ENCODE results near the gene ATL3.
"Not testable (repeated sequence)": the region's sequence is repeated elsewhere in the genome, so short reads cannot be mapped to it uniquely, and the experiment has no call there.

The ATL3 gene

GRCh38 chr11:63660972-63661371 is 10.2 kb downstream of the ATL3 start:
- DNase-seq (ENCODE audit: low spot score): no peak
- TF ChIP-seq CTCF (IDR thresholded peaks at IDR 0.05; ENCODE audit: borderline replicate concordance, control extremely low read depth, extremely low read depth, insufficient read depth, missing control alignments): no peak
- in situ Hi-C loops (cut with MboI; ENCODE audit: low sequenced_read_pairs, unreplicated experiment): no loop called here

DNA sequence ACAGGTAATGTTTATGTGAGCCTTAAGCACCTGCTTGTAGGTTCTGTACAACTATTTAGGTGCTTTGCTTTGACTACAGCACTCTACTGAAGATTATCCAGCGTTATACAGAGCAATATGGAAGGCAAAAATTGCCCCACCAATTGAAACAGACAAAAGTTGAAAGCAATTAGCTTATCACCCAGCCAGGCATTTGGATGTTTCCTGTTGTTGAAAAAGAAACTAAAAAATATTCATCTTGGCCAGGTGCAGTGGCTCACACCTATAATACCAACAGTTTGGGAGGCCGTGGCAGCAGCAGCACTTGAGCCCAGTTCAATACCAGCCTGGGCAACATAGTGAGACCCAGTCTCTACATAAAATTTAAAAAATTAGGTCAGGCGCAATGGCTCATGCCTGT is 18.5 kb downstream of the ATL3 start:
- in situ Hi-C loops (cut with MboI; ENCODE audit: low sequenced_read_pairs, unreplicated experiment): no loop called here

GRCh38 chr11:63643205-63643604 is 28.0 kb downstream of the ATL3 start:
- in situ Hi-C loops (cut with MboI; ENCODE audit: low sequenced_read_pairs, unreplicated experiment): no loop called here
- no peak for TF ChIP-seq CTCF (IDR thresholded peaks at IDR 0.05; ENCODE audit: borderline replicate concordance, control extremely low read depth, extremely low read depth, insufficient read depth, missing control alignments)

More for the DNA sequence above, 18.5 kb downstream of the ATL3 start:
- DNase-seq (ENCODE audit: low spot score): no peak
- TF ChIP-seq CTCF (IDR thresholded peaks at IDR 0.05; ENCODE audit: borderline replicate concordance, control extremely low read depth, extremely low read depth, insufficient read depth, missing control alignments): no peak

DNA sequence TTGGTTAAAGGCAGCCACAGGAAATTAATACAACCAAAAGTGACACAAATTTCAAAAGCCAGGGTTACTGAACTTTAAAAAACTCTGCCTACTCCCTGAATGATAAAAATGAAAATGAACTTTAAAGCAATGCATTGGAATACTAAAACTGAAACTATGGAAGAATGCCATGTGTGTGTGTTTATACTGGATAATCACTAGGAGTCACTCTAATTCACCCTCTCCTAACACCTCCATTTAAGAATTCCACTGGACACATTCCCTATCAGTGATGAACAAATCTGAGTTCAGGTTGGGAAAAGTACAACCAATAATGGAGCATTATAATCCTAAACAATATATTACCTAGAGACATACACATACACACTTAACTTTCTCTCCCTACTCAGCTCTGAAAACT is 29.4 kb downstream of the ATL3 start:
- DNase-seq (ENCODE audit: low spot score): no peak
- TF ChIP-seq CTCF (IDR thresholded peaks at IDR 0.05; ENCODE audit: borderline replicate concordance, control extremely low read depth, extremely low read depth, insufficient read depth, missing control alignments): no peak

More at GRCh38 chr11:63643205-63643604, 28.0 kb downstream of the ATL3 start:
- DNase-seq (ENCODE audit: low spot score): no peak

GRCh38 chr11:63639199-63639832 is 31.9 kb downstream of the ATL3 start:
- TF ChIP-seq CTCF (IDR thresholded peaks at IDR 0.05; ENCODE audit: borderline replicate concordance, control extremely low read depth, extremely low read depth, insufficient read depth, missing control alignments): no peak
- in situ Hi-C loops (cut with MboI; ENCODE audit: low sequenced_read_pairs, unreplicated experiment): loop anchor here (5.0 kb wide), 1 partner anchor 162 kb away; no protein-coding TSS in a partner anchor

More for the DNA sequence above, 29.4 kb downstream of the ATL3 start:
- in situ Hi-C loops (cut with MboI; ENCODE audit: low sequenced_read_pairs, unreplicated experiment): no loop called here

DNA sequence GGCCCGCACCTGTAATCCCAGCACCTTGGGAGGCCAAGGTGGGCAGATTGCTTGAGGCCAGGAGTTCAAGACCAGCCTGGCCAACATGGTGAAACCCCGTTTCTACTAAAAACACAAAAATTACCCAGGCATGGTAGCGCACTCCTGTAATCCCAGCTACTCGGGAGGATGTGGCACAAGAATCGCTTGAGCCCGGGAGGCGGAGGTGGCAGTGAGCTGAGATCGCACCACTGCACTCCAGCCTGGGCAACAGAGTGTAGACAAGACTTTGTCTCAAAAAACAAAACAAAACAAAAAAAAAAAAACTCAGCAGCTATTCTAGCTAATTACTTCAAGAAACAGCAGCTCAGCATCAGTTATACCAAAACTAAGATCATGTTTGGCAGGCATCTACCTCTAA is 32.7 kb downstream of the ATL3 start:
- DNase-seq (ENCODE audit: low spot score): not testable (repeated sequence)
- in situ Hi-C loops (cut with MboI; ENCODE audit: low sequenced_read_pairs, unreplicated experiment): loop anchor here (5.0 kb wide), 1 partner anchor 161 kb away; no protein-coding TSS in a partner anchor

More at GRCh38 chr11:63639199-63639832, 31.9 kb downstream of the ATL3 start:
- no peak for DNase-seq (ENCODE audit: low spot score)

GRCh38 chr11:63635762-63636465 is 35.3 kb downstream of the ATL3 start:
- peak; percentile 78 for DNase-seq (ENCODE audit: low spot score)
- peak; percentile 59 for TF ChIP-seq CTCF (IDR thresholded peaks at IDR 0.05; ENCODE audit: borderline replicate concordance, control extremely low read depth, extremely low read depth, insufficient read depth, missing control alignments)
- in situ Hi-C loops (cut with MboI; ENCODE audit: low sequenced_read_pairs, unreplicated experiment): loop anchor here (5.0 kb wide), 1 partner anchor 159 kb away; no protein-coding TSS in a partner anchor

All from GM13976 (cell line).